HepG2 (cell line): ENCODE results near the gene SH3BP5. TPM values are rescaled to one million over a fixed set of nuclear protein-coding genes. Genes with fewer than 3 reads are reported as not detected.

Experiments used
- E2F1 ChIP-seq: sonication (generic); formaldehyde crosslinking; IDR thresholded peaks from 2 replicates; pipeline ENCODE4 v1.5.0; 2020; ENCODE audit warnings: missing genetic modification reagents
- ETV5 ChIP-seq: IDR thresholded peaks from 2 replicates; pipeline ENCODE4 v1.6.1; 2018; ENCODE audit warnings: missing biosample characterization, missing genetic modification reagents, inconsistent platforms, borderline replicate concordance
- GZF1 ChIP-seq: sonication (generic); formaldehyde crosslinking; IDR thresholded peaks from 2 replicates; pipeline ENCODE4 v1.5.1; 2020; ENCODE audit warnings: mild to moderate bottlenecking, missing genetic modification reagents
- HOXA3 ChIP-seq: sonication (generic); formaldehyde crosslinking; IDR thresholded peaks from 2 replicates; pipeline ENCODE4 v1.5.0; 2020; ENCODE audit warnings: missing genetic modification reagents
- HOXD1 ChIP-seq: sonication (generic); formaldehyde crosslinking; IDR thresholded peaks from 2 replicates; pipeline ENCODE4 v1.5.0; 2020; ENCODE audit warnings: missing genetic modification reagents
- MEF2D ChIP-seq: sonication (generic); formaldehyde crosslinking; IDR thresholded peaks from 2 replicates; pipeline ENCODE4 v1.5.1; 2020; ENCODE audit warnings: mild to moderate bottlenecking, missing genetic modification reagents
- MEIS1 ChIP-seq: sonication (generic); formaldehyde crosslinking; IDR thresholded peaks from 2 replicates; pipeline ENCODE4 v1.9.0; 2021; ENCODE audit warnings: mild to moderate bottlenecking, missing genetic modification reagents, moderate library complexity, borderline replicate concordance
- MNT ChIP-seq: fragments of 450-650 bp; IDR thresholded peaks from 2 replicates; pipeline ENCODE4 v1.6.1; 2016
- RFXAP ChIP-seq: sonication (generic); formaldehyde crosslinking; IDR thresholded peaks from 2 replicates; pipeline ENCODE4 v1.4.0; 2020; ENCODE audit warnings: missing genetic modification reagents, borderline replicate concordance
- SIX4 ChIP-seq: sonication (generic); formaldehyde crosslinking; IDR thresholded peaks from 2 replicates; pipeline ENCODE4 v1.4.0; 2020; ENCODE audit warnings: missing genetic modification reagents
- SMAD3 ChIP-seq: sonication (generic); formaldehyde crosslinking; IDR thresholded peaks from 2 replicates; pipeline ENCODE4 v1.4.0; 2020; ENCODE audit warnings: missing genetic modification reagents
- TMF1 ChIP-seq: sonication (generic); formaldehyde crosslinking; IDR thresholded peaks from 2 replicates; pipeline ENCODE4 v1.8.1; 2022; ENCODE audit warnings: low read depth, missing genetic modification reagents
- ZNF101 ChIP-seq: sonication (generic); formaldehyde crosslinking; IDR thresholded peaks from 2 replicates; pipeline ENCODE4 v1.4.0; 2020; ENCODE audit warnings: mild to moderate bottlenecking, low read depth, missing genetic modification reagents, borderline replicate concordance
- ZNF335 ChIP-seq: sonication (generic); formaldehyde crosslinking; IDR thresholded peaks from 2 replicates; pipeline ENCODE4 v1.4.0; 2020; ENCODE audit warnings: missing genetic modification reagents
- ZNF350 ChIP-seq: sonication (generic); formaldehyde crosslinking; IDR thresholded peaks from 2 replicates; pipeline ENCODE4 v1.4.0; 2020; ENCODE audit warnings: mild to moderate bottlenecking, low read depth, missing genetic modification reagents, borderline replicate concordance
- ZNF354B ChIP-seq: sonication (generic); formaldehyde crosslinking; IDR thresholded peaks from 2 replicates; pipeline ENCODE4 v1.8.0; 2022; ENCODE audit warnings: mild to moderate bottlenecking, missing genetic modification reagents
- ZNF414 ChIP-seq: sonication (generic); formaldehyde crosslinking; IDR thresholded peaks from 2 replicates; pipeline ENCODE4 v1.5.0; 2020; ENCODE audit warnings: missing genetic modification reagents
- ZNF639 ChIP-seq: conservative IDR thresholded peaks from 2 replicates; pipeline ENCODE4 v1.6.1; 2018; ENCODE audit warnings: missing genetic modification reagents
- ZNF75D ChIP-seq: sonication (generic); formaldehyde crosslinking; IDR thresholded peaks from 2 replicates; pipeline ENCODE4 v1.8.1; 2023; ENCODE audit warnings: missing genetic modification reagents, mild to moderate bottlenecking, borderline replicate concordance
- ZNF773 ChIP-seq: sonication (generic); formaldehyde crosslinking; IDR thresholded peaks from 2 replicates; pipeline ENCODE4 v1.4.0; 2020; ENCODE audit warnings: missing genetic modification reagents, borderline replicate concordance
- polyA plus RNA-seq, 8 experiments: library from polyadenylated mRNA; depleted of rRNA in 3 of 8; stranded (reverse) in 7 of 8; unstranded in 1 of 8; fragments of >200 nt; fragmentation: Illumina TruSeq in 4 of 8; extraction: Trizol in 4 of 8; gene quantifications; 2 replicates each; pipeline versions ENCODE4 v1.2.1 to v1.2.3, GENCODE V29; 2011 to 2016; ENCODE audit warnings: low read depth in 4 of 8, missing spikeins in 1 of 8, mixed read lengths in 1 of 8; ENCODE audit not compliant: insufficient read depth in 1 of 8
- total RNA-seq, 5 experiments: library from RNA; depleted of rRNA; stranded (reverse); fragments of >200 nt; fragmentation: Illumina TruSeq; extraction: Trizol; gene quantifications; 2 replicates each; pipeline ENCODE4 v1.2.3, GENCODE V29; 2016; ENCODE audit warnings: low read depth in 1 of 5
- TF ChIP-seq, protein P1 (sequence below): sonication (generic); formaldehyde crosslinking; IDR thresholded peaks from 2 replicates; pipeline ENCODE4 v1.4.0; 2020; ENCODE audit warnings: missing genetic modification reagents, mild to moderate bottlenecking, borderline replicate concordance

Gene SH3BP5
- total and polyA plus RNA-seq, 2 of the 13 experiments (the other 11 are each of a cell fraction or from before 2014, with no cell fraction given) = 0.09 to 0.16 TPM

DNA sequence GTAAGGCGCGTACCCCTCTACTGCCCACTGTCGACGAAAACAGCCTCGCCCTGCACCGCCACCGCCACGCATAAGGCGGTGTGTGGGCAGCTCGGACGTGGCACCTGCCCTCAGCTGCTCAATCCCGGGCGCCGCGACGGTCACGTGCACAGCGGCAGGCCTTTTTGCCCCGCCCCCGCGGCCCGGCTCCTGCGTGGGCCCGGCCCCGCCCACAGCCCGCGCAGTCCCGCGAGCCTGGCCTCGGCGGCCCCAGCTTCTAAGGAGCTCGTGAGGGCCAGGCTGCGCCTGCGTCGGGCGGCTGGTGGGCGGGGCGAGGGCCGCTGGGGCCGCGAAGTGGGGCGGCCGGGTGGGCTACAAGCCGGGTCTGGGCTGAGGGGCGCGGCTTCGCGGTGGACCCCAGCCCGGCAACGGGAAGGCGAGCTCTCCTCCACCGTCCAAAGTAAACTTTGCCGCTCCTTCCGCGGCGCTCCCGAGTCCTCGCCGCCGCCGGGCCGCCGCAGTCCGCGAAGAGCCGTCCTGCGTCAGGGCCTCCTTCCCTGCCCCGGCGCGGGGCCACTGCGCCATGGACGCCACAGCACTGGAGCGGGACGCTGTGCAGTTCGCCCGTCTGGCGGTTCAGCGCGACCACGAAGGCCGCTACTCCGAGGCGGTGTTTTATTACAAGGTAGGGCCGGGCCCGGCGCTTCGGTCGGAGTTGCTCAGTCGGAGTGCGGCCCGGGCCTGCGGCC lies 126.3 kb downstream of the SH3BP5 start, which contains the start of gene CAPN7 (continued):
- TF ChIP-seq MNT (0 out of 2 replicates have a peak, but pooled peaks have one; percentile 8), GZF1 (CRISPR knock-in tag) (no peak), E2F1 (peak; percentile 55), TMF1 (CRISPR knock-in tag) (peak; percentile 73; the same call in 1 of the 2 replicates), ZNF414 (CRISPR knock-in tag) (peak; percentile 81; the same call in 1 of the 2 replicates), ETV5 (CRISPR knock-in tag) (no peak), ZNF773 (peak; percentile 53; the same call in 1 of the 2 replicates), ZNF354B (no peak), RFXAP (CRISPR knock-in tag) (peak; percentile 61; the same call in 1 of the 2 replicates), ZNF639 (CRISPR knock-in tag) (no peak), ZNF350 (CRISPR knock-in tag) (no peak; the same call in none of the 2 replicates), SMAD3 (CRISPR knock-in tag) (no peak), ZNF75D (CRISPR knock-in tag) (no peak), MEF2D (no peak), HOXA3 (CRISPR knock-in tag) (peak; percentile 85), HOXD1 (peak; percentile 71), MEIS1 (peak; percentile 85), SIX4 (CRISPR knock-in tag) (peak; percentile 70; the same call in 1 of the 2 replicates), ZNF335 (CRISPR knock-in tag) (peak; percentile 71; the same call in 1 of the 2 replicates), ZNF101 (CRISPR knock-in tag) (no peak; the same call in 1 of the 2 replicates)
- TF ChIP-seq, protein P1, sequence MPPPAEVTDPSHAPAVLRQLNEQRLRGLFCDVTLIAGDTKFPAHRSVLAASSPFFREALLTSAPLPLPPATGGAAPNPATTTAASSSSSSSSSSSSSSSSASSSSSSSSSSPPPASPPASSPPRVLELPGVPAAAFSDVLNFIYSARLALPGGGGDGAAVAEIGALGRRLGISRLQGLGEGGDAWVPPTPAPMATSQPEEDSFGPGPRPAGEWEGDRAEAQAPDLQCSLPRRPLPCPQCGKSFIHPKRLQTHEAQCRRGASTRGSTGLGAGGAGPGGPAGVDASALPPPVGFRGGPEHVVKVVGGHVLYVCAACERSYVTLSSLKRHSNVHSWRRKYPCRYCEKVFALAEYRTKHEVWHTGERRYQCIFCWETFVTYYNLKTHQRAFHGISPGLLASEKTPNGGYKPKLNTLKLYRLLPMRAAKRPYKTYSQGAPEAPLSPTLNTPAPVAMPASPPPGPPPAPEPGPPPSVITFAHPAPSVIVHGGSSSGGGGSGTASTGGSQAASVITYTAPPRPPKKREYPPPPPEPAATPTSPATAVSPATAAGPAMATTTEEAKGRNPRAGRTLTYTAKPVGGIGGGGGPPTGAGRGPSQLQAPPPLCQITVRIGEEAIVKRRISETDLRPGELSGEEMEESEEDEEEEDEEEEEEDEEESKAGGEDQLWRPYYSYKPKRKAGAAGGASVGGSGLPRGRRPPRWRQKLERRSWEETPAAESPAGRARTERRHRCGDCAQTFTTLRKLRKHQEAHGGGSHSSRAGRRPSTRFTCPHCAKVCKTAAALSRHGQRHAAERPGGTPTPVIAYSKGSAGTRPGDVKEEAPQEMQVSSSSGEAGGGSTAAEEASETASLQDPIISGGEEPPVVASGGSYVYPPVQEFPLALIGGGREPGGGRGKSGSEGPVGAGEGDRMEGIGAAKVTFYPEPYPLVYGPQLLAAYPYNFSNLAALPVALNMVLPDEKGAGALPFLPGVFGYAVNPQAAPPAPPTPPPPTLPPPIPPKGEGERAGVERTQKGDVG (CRISPR knock-in tag) = no peak
